22Rv1 (cell line): ENCODE data around the gene SPECC1.
"Not testable (repeated sequence)": the region's sequence is repeated elsewhere in the genome, so short reads cannot be mapped to it uniquely, and the experiment has no call there.

Experiments used
- H3K27ac ChIP-seq: fragments of 450-650 bp; 2 replicates; pipeline ENCODE4 v1.5.1; 2017
- CTCF ChIP-seq: fragments of 450-650 bp; IDR thresholded peaks from 2 replicates; pipeline ENCODE4 v1.5.1; 2017; ENCODE audit warnings: mild to moderate bottlenecking
- ZFX ChIP-seq: fragments of 450-650 bp; IDR thresholded peaks from 2 replicates; pipeline ENCODE4 v1.6.1; 2017; ENCODE audit warnings: antibody characterized with exemption, borderline replicate concordance

The SPECC1 gene

GRCh38 chr17:20096430-20096829 lies 87.3 kb downstream of the SPECC1 start:
- TF ChIP-seq CTCF (no peak), ZFX (no peak)
- no peak overlapping the region for H3K27ac ChIP-seq

GRCh38 chr17:20097330-20097729 lies 88.2 kb downstream of the SPECC1 start:
- no peak overlapping the region for H3K27ac ChIP-seq
- no peak for TF ChIP-seq CTCF
- no peak for TF ChIP-seq ZFX

- H3K27ac ChIP-seq: no peak overlapping the region
- TF ChIP-seq CTCF (no peak), ZFX (no peak)
Observed at GRCh38 chr17:20098314-20098713, 89.2 kb downstream of the SPECC1 start.

GRCh38 chr17:20100806-20101205 lies 91.6 kb downstream of the SPECC1 start:
- not testable (repeated sequence) for H3K27ac ChIP-seq

GRCh38 chr17:20103454-20104446 lies 94.6 kb downstream of the SPECC1 start:
- H3K27ac ChIP-seq: no peak overlapping the region
- TF ChIP-seq ZFX: no peak
- no peak for TF ChIP-seq CTCF

GRCh38 chr17:20105539-20106280 lies 96.6 kb downstream of the SPECC1 start:
- TF ChIP-seq CTCF: no peak
- no peak for TF ChIP-seq ZFX
- H3K27ac ChIP-seq: no peak overlapping the region

- H3K27ac ChIP-seq: not testable (repeated sequence)
Observed at GRCh38 chr17:20106446-20106845, 97.3 kb downstream of the SPECC1 start.

- H3K27ac ChIP-seq: no peak overlapping the region
- TF ChIP-seq CTCF: no peak
- TF ChIP-seq ZFX: no peak
Observed at GRCh38 chr17:20109076-20109475, 99.9 kb downstream of the SPECC1 start.
